GM04504 (cell line): Measurements from ENCODE around the gene SLC35G2.
"Not testable (repeated sequence)": the region's sequence is repeated elsewhere in the genome, so short reads cannot be mapped to it uniquely, and the experiment has no call there.

Source experiments
- DNase-seq: peaks from one replicate; pipeline ENCODE4 v3.0.0-alpha.2; 2012; ENCODE audit warnings: low read depth

SLC35G2 gene

DNA sequence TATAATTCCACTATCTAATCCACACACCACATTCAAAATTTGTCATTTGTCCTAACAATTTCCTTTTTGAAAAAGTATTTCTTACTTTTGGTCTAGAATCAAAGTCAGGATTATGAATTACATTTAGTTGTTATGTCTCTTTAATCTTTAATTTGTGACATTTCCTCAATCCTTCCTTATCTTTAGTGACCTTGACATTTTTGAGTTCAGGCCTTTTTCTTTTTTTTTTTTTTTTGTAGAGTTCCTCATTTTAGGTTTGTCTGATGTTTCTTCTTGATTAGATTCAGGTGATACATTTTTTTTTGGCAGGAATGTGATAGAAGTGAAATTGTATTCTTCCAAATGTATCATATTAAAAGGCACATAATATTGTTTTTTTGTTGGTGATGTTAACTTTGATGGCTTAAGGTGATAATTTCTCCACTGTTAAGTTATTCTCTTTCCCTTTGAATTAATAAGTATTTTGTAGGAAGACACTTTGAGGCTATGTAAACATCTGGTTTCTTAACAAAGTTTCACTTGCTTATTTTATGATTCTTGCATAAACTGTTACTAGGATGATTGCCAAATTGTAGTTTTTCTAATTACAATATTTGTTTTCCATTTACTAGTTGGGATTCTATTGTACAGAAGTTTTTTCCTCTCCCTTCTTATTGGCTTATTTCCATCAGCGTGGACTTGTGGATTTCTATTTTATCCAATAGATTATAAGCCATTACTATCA lies 16.3 kb downstream of the SLC35G2 start:
- DNase-seq = no peak

DNA sequence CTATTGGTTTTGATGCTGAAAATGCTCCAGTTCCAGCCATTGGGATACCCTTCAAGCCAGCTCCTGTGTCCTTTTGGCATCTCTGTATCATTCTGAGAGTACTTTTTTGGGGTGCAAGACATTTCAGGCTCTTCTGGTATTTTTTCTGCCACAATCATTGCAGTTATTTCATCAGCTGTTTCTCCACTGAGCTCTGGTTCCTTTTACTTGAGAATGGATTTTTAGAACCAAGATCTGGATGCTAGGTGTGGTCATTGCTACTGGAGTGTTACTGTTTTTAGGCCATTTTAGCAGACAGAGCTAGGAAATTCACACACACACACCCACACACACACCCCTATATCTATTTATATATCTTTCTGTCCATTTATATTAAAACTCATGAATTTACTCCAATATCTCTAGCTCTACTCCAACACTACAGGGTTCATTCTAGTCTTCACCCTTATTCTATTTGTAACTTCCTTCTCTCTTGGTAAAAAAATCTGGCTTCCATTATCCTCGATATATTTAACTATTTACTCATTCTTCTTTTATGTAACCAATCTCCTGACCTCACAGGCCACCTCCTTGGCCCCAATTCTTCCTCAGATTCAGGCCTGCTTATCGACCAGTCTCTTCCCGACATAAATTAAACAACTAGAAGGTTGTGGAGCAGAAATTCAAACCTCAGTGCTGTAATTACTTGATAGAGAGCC lies 17.0 kb downstream of the SLC35G2 start:
- no peak for DNase-seq

DNA sequence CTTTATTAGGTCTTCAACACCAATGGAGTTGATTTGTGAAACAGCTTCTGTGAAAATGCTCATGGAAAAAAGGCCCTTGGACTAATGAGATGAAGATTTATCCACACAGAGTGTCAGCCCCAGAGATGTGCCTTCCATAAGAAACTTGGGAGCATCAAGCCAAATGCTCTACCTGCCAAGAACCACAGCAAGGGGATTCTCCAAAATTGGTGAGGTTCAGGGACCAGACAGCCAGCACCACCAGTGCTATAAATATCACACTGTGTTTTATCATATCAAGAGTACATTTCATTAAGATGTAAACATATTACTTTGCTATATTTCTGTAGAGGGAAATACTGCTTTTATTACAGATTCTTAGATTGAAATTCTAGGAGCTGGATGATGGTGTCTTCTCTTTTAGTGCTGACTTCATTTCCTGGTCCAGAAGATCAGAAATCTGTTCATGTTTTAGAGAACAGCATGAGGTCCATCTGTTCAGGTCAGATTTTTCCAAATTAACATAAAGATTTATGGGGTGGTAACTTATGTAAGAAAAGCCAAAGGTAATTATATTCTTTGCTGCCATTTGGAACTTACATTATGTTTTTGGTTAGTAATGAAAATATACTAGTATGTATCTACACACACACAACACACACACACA lies 17.7 kb downstream of the SLC35G2 start:
- no peak for DNase-seq

DNA sequence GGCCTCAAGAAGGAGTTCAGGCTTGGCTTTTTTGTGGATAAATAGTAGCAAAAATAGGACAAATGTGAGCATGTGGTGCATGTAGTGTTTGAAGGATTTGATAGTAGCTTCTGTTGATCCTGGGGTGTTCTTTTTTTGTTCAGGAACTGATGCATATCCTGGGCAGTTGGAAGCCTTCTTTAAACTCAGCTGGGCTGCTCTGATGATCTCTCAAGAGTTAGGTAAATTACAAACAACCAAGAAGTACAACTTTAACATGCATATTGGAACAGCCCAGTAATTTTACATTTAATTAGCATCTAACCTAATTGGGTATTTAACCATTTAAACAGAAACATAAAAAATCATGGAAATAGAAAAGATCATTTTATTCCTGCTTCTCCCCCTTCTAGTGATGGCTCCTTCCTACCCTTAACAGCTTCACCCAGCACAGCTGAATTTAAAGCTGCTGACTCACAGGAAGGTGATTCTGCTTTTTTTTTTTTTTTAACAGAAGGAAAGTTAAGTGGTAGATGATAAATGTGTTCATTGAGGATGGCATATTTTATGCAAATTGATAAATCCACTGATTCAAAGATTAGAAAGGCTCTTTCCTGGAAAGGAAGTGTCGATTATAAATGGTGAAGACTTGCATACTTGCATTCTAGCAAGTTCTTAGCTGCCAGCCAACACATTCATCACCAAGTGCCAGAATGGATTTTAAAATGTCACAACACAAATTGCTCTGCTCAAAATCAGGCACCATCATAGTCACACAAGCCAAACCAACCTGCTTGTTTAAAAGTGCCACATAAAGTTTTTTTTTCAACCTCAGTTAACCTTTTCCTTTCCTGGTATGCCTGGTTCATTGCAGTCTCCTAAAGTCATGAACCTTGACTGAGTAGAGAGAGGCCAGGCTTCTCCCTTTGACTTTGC lies 20.0 kb downstream of the SLC35G2 start:
- DNase-seq = no peak

DNA sequence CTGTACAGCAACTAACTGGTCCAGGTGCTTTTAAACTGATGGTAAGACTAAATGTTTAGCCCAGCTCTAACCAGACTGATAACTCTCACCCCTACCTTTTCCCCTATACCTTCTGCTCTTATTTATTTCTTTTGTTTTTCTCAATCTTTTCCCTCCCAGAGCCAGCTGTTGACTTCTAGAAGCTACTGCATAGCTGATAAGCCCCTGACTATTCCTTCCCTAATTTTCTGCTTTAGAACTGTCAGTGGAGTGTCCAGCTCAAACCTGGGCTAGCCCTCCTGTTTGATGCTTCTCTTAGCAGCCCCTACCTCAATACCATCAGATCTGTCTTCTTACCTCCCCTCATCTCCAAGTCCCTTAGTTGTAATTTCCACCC lies 20.6 kb downstream of the SLC35G2 start:
- DNase-seq = no peak

DNA sequence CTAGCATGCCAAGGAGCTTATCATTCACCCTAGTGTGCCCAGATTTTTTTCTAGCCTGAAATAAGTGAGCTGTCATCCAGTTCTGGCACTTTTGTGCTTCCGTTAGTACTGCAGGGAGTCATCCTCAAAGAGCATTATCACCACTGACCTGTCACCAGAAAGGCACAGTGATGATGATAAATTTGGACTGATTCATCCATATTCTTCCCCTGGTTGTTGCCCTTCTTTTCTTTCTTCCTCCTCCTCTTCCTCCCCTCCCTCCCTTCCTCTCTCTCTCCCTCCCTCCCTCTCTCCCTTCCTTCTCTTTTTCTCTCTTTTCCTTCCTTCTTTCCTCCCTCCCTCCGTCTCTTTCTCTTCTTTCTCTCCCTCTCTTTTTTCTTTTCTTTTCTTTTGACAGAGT lies 21.3 kb downstream of the SLC35G2 start:
- no peak for DNase-seq

DNA sequence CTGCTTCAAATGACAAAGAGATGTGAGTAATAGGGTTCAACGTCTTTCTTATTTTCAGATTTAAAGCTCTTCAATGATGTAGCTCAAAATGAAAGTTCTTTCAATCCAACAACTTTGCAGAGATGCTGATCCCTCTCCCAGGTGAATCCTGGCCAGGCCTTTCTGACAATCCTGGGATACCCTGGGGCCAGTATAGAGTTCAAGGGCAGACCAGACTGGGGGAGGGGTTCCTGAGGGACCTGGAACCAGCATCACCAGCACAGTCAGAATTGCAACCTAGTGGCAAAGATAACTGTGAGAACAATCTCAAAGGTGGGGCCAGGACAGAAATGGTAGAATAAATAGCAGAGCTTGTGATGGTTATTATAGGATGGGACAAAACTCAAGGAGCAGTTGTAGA lies 23.4 kb downstream of the SLC35G2 start:
- no peak for DNase-seq

DNA sequence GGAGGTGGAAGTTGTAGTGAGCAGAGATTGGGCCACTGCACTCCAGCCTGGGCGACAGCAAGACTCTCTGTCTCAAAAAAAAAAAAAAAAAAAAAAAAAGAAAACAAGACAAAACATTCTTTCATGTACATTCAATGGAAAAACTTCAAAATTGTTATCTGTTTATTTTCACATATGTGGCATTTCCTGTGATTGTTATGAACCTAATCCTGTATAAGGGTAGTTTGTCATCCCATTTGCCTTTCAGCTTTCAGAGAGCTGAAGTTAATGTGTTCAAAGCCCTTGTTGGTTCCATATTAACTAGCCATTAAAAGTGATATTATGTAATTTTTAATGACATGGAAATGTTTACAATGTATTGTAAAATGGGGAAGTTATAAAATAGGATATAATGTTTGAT lies 25.8 kb downstream of the SLC35G2 start:
- DNase-seq = no peak

DNA sequence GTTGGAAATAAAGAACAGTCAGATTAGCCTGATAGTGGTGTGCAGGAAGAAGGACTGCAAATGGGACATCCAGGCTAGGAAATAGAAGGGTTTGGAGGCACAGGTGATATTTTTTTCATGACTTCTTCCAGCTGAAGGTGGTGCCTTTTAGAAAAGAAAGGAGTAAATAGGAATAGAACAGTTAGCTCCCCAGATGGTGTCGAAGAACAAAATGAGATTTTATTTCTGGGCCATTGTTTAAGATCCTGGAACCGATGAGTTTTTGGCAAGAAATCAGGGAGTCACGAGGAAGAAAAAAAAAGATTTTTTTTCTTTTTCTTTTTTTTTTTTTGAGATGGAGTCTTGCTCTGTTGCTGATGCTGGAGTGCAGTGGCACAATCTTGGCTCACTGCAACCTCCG lies 33.3 kb downstream of the SLC35G2 start:
- DNase-seq = no peak

DNA sequence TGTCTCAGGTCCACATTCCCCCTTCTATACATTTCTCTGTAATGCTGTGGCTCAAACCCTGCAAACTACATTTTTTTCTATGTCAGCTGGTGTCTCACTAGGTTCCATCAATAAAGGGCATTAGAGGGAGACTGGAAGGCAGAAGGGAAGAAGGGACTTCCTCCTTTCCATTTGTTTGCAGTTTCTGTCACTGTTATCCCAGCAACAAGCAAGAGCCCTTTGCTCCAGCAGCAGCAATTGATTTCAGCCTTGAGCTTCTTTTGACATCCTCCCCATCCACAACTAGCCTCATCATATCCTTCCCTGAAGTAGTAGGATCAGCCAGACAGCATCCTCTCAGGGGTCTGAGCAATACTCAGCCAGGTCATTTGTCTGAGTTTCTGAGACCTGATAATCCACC lies 37.7 kb downstream of the SLC35G2 start:
- no peak for DNase-seq

DNA sequence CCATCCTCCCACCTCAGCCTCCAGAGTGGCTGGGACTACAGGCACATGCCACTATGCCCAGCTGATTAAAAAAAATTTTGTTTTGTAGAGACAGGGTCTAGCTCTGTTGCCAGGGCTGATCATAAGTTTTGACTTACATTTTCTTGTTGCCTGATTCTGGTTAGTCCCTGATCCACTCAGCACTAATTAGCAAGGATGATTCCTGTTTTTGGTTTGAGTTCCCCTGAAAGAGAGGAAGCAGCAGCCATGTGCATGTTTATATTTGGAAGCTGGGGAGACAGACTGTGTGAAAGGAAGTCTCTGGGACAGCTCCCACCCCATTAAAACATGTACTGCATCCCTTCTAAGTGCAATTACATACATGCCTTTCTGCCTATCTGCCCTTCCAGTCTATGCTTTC lies 39.5 kb downstream of the SLC35G2 start:
- DNase-seq = no peak

DNA sequence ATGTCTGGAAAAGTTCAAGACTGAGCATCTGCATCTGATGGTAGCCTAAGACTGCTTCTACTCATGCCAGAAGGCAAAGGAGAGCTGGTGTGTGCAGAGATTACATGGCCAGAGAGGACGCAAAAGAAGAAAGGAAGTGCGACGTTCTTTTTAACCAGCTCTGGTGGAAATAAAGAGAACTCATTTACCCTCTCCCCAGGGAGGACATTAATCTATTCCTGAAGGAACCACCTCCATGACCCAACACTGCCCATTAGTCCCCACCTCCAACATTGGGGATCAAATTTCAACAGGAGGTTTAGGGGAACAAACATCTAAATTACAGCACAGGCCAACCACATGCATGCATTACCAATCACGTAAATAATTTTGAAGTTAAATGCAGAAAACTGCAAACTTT lies 41.6 kb downstream of the SLC35G2 start:
- DNase-seq = no peak

DNA sequence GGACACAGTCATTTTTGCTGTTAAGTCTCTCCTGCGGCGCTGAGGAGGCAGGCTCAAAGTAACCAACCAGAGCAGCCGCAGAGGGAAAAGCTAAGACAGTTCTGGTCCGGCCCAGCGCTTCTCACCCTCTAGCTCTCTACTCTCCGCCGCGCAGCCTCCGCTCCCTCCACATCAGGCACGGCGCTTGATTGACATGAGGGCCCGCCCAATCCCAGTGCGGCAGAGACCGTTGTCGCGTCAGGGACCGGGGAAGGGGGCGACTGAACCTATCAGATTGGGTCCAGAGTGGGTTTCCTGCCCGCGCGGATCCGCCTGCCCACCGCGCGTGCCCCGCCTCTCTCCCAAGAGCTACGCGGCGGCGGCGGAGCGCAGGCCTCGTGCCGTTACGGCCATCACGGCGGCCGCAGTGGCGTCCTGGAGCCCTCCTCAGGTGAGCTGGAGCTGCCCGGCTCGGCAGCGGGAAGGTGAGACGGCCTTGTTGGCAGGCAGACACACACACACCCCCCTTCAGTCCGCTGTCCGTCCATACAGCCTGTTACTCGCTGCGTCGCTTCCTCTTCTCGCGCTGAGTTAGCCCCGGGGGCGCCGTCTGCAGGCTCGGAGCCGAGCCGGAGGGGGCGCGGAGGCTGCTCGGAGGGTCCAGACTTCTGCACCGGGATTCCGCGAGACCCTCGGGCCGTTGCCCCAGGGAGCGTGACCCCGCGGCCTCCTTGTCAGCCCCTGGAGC lies 43.1 kb downstream of the SLC35G2 start, which contains the start of gene NCK1:
NCK1 (plus strand) TSS at position 319 of the 727 bp plus-strand sequence. CDS start 65,794 bp downstream, outside the sequence.
- peak; percentile 97 for DNase-seq

DNA sequence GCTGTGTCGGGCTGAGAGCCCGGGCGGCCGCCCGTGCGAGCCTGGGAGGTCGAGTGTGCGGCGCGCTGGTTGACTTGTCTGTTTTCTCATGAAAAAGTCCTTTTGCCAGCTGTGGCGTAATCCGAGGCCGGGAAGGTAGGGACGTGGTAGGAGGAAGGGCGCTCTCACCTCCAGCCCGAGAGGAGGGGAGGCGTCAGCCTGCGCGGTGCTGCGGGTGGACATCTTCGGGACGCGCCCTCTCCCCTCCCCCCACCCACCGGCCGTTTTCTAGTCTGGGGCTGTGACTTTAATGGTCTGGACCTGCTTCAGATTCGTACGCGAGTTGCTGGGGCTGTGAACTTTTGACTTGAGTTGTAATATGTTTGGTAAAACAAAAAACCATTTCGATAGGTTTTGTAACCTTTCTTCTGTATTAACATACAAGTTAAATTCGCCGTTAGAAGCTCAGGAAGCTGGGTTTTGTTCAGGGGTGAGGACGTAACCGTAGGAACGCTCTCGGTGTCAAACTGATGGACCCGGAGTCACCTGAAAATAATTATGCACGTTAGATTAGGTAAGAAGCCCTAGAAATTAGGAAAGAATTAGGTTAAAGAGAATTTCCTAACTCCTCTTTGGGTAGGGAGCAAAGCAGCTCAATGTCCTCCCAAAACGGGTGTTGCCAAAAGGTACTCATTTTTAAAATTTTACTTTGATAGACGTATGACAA lies 43.8 kb downstream of the SLC35G2 start:
- peak; percentile 17 for DNase-seq

DNA sequence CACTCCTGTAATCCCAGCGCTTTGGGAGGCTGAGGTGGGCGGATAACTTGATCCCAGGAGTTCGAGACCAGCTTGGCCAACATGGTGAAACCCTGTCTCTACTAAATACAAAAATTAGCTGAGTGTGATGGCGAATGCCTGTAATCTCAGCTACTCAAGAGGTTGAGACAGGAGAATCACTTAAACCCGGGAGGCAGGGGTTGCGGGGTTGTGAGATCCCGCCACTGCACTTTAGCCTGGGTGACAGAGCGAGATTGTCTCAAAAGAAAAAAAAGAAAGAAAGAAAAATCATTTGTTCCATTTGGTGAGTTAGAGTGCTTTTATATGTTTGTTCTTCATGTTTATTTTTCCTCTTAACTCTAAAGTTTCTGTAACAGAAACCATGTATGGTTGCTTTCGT lies 50.4 kb downstream of the SLC35G2 start:
- DNase-seq = no peak

DNA sequence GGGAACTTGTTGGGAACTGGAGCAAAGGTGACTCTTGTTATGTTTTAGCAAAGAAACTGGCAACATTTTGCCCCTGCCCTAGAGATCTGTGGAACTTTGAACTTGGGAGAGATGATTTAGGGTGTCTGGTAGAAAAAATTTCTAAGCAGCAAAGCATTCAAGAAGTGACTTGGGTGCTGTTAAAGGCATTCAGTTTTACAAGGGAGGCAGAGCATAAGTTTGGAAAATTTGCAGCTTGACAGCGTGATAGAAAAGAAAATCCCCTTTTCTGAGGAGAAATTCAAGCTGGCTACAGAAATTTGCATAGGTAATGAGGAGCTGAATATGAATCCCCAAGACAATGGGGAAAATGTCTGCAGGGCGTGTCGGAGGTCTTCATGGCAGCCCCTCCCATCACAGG lies 53.3 kb downstream of the SLC35G2 start:
- DNase-seq = not testable (repeated sequence)

DNA sequence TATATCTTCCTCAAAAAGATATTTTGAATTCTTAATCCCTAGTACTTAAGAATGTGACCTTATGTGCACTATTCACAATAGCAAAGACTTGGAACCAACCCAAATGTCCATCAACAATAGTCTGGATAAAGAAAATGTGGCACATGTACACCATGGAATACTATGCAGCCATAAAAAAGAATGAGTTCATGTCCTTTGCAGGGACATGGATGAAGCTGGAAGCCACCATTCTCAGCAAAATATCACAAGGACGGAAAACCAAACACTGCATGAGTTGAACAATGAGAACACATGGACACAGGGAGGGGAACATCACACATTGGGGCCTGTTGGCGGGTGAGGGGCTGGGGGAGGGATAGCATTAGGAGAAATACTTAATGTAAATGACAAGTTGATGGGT lies 60.6 kb downstream of the SLC35G2 start:
- not testable (repeated sequence) for DNase-seq

DNA sequence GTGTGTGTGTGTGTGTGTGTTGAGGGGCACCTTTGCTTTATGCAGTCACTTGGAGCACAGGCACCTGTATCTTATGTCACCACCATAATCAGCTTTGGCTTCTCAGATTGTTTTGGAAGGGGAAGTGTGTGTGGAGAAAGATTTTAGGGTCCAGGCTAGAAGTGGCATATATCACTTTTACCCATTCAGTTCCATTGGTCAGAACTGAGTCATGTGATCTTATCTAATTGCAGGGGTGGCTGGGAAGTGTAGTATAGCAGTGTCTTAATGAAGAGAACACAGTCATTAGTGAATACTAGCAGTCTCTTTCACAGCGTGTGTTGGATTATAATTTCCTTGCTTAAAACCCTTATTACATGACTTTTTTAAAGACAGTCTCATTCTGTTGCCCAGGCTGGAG lies 63.6 kb downstream of the SLC35G2 start:
- no peak for DNase-seq

DNA sequence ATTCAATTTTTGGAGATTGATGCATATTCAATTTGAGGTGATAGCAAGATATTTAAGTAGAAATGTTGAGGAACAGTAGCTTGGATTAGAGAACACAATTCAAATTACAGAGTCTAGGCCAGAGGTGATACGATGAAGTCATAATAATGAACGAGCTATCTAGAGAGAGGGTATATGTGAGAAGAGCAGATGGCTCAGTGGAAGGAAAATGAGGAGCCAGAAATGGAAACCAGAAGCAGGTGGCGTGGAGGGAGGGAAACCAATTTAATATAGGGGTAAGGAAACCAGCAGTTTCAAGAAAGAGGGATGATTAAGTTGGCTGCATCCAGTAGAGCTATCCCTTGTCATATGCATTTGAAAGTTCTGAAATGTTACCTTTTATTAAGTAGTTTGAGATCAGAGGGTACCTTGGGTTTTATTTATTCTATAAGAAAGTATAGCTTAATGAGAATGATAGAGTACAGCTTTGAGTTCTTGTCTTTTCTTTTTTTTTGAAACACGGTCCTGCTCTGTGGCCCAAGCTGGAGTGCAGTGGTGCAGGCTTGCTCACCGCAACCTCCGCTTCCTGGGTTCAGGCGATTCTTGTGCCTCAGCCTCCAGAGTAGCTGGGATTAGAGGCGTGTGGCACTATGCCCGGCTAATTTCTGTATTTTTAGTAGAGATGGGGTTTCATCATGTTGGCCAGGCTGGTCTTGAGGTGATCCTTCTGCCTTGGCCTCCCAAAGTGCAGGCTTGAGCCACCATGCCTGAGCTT lies 65.2 kb downstream of the SLC35G2 start:
- DNase-seq = no peak
